Fibroblast of skin of back (primary cell): ENCODE data around the gene IMMP2L.
"Not testable (repeated sequence)": the region's sequence is repeated elsewhere in the genome, so short reads cannot be mapped to it uniquely, and the experiment has no call there.

ENCODE experiments used
- DNase-seq: peaks from one replicate; pipeline ENCODE4 v3.0.0-alpha.2; 2013

IMMP2L gene

GRCh38 chr7:111262293-111263116 lies 299.8 kb downstream of the IMMP2L start:
- no peak for DNase-seq

- peak; percentile 57 for DNase-seq
These were observed 300.8 kb downstream of the IMMP2L start for GRCh38 chr7:111261496-111261895.

GRCh38 chr7:111259991-111260390 lies 302.3 kb downstream of the IMMP2L start:
- no peak for DNase-seq

- DNase-seq: no peak
These were observed 305.9 kb downstream of the IMMP2L start for GRCh38 chr7:111256391-111256790.

GRCh38 chr7:111255576-111255975 lies 306.7 kb downstream of the IMMP2L start:
- no peak for DNase-seq

GRCh38 chr7:111251365-111251764 lies 310.9 kb downstream of the IMMP2L start:
- DNase-seq: not testable (repeated sequence)

- not testable (repeated sequence) for DNase-seq
These were observed 312.5 kb downstream of the IMMP2L start for GRCh38 chr7:111249807-111250206.

- no peak for DNase-seq
These were observed 320.0 kb downstream of the IMMP2L start for GRCh38 chr7:111242141-111242755.

- no peak for DNase-seq
These were observed 321.9 kb downstream of the IMMP2L start for GRCh38 chr7:111240371-111240770.

GRCh38 chr7:111239437-111239836 lies 322.9 kb downstream of the IMMP2L start:
- no peak for DNase-seq

GRCh38 chr7:111238886-111239285 lies 323.4 kb downstream of the IMMP2L start:
- no peak for DNase-seq

- no peak for DNase-seq
These were observed 326.6 kb downstream of the IMMP2L start for GRCh38 chr7:111235709-111236108.

GRCh38 chr7:111232249-111233084 lies 329.8 kb downstream of the IMMP2L start:
- DNase-seq: peak; percentile 87

GRCh38 chr7:111229916-111230315 lies 332.4 kb downstream of the IMMP2L start:
- DNase-seq: peak; percentile 58

- DNase-seq: no peak
These were observed 333.0 kb downstream of the IMMP2L start for GRCh38 chr7:111229181-111229740.

- no peak for DNase-seq
These were observed 333.9 kb downstream of the IMMP2L start for GRCh38 chr7:111228437-111228836.

- no peak for DNase-seq
These were observed 335.5 kb downstream of the IMMP2L start for GRCh38 chr7:111226800-111227199.

- DNase-seq: no peak
These were observed 337.7 kb downstream of the IMMP2L start for GRCh38 chr7:111224354-111225231.

GRCh38 chr7:111223802-111224253 lies 338.5 kb downstream of the IMMP2L start:
- no peak for DNase-seq

- no peak for DNase-seq
These were observed 346.7 kb downstream of the IMMP2L start for GRCh38 chr7:111215550-111215949.

GRCh38 chr7:111212857-111213523 lies 349.3 kb downstream of the IMMP2L start:
- no peak for DNase-seq
